Trophoblast cell (in vitro differentiated cells and primary cell): Measurements from ENCODE around the gene EEF2K.

Experiments used
- DNase-seq, 2 donors: peaks; one replicate each; pipeline ENCODE4 v3.0.0-alpha.2; 2016
- H2AFZ ChIP-seq: 2 replicates; pipeline ENCODE4 v1.6.1; 2013; ENCODE audit warnings: low read length, moderate library complexity, mild to moderate bottlenecking; ENCODE audit not compliant: insufficient read depth, poor library complexity
- H2AK5ac ChIP-seq: 2 replicates; pipeline ENCODE4 v1.6.1; 2013; ENCODE audit warnings: mild to moderate bottlenecking, low read length
- H2BK120ac ChIP-seq: 2 replicates; pipeline ENCODE4 v1.6.1; 2013; ENCODE audit warnings: low read length, mild to moderate bottlenecking, moderate library complexity; ENCODE audit not compliant: insufficient read depth, poor library complexity
- H2BK12ac ChIP-seq: 2 replicates; pipeline ENCODE4 v1.6.1; 2013; ENCODE audit warnings: mild to moderate bottlenecking, low read length, moderate library complexity
- H2BK5ac ChIP-seq: 2 replicates; pipeline ENCODE4 v1.6.1; 2013; ENCODE audit warnings: low read length, low read depth, moderate library complexity, mild to moderate bottlenecking; ENCODE audit not compliant: poor library complexity
- H3K14ac ChIP-seq: 2 replicates; pipeline ENCODE4 v1.6.1; 2013; ENCODE audit warnings: mild to moderate bottlenecking, low read length
- H3K18ac ChIP-seq: 2 replicates; pipeline ENCODE4 v1.6.1; 2013; ENCODE audit warnings: mild to moderate bottlenecking, low read length
- H3K23ac ChIP-seq: 2 replicates; pipeline ENCODE4 v1.6.1; 2013; ENCODE audit warnings: low read length
- H3K27ac ChIP-seq: 2 replicates; pipeline ENCODE4 v1.5.1; 2013; ENCODE audit warnings: low read depth, mild to moderate bottlenecking, inconsistent platforms, low read length, moderate library complexity
- H3K27me3 ChIP-seq: 2 replicates; pipeline ENCODE4 v1.6.1; 2013; ENCODE audit warnings: inconsistent platforms, mild to moderate bottlenecking, low read length, moderate library complexity; ENCODE audit not compliant: insufficient read depth
- H3K36me3 ChIP-seq, 2 experiments: 1 replicate in 1 of 2; 2 replicates in 1 of 2; pipeline ENCODE4 v1.6.1; 2013; ENCODE audit warnings: low read length in 2 of 2, mild to moderate bottlenecking in 2 of 2, moderate library complexity in 1 of 2; ENCODE audit not compliant: insufficient read depth in 2 of 2, control insufficient read depth in 1 of 2
- H3K4ac ChIP-seq: 2 replicates; pipeline ENCODE4 v1.6.1; 2013; ENCODE audit warnings: low read depth, mild to moderate bottlenecking, low read length, moderate library complexity
- H3K4me1 ChIP-seq, 2 experiments: 1 replicate in 1 of 2; 2 replicates in 1 of 2; pipeline ENCODE4 v1.6.1; 2013; ENCODE audit warnings: low read length in 2 of 2, mild to moderate bottlenecking in 2 of 2, moderate library complexity in 1 of 2; ENCODE audit not compliant: insufficient read depth in 2 of 2, control insufficient read depth in 1 of 2
- H3K4me2 ChIP-seq: 2 replicates; pipeline ENCODE4 v1.6.1; 2013; ENCODE audit warnings: inconsistent platforms, mild to moderate bottlenecking, low read length, moderate library complexity
- H3K4me3 ChIP-seq: 2 replicates; pipeline ENCODE4 v1.5.1; 2013; ENCODE audit warnings: mild to moderate bottlenecking, low read depth, low read length, inconsistent platforms
- H3K79me1 ChIP-seq: one replicate; pipeline ENCODE4 v1.6.1; 2013; ENCODE audit warnings: low read length
- H3K79me2 ChIP-seq: 2 replicates; pipeline ENCODE4 v1.6.1; 2013; ENCODE audit warnings: low read length, mild to moderate bottlenecking; ENCODE audit not compliant: control insufficient read depth, insufficient read depth, poor library complexity
- H3K9ac ChIP-seq: 2 replicates; pipeline ENCODE4 v1.6.1; 2013; ENCODE audit warnings: mild to moderate bottlenecking, low read length
- H3K9me3 ChIP-seq: 2 replicates; pipeline ENCODE4 v1.6.1; 2013; ENCODE audit warnings: low read depth, mild to moderate bottlenecking, control low read depth, inconsistent platforms, low read length; ENCODE audit not compliant: insufficient read depth
- H4K12ac ChIP-seq: 2 replicates; pipeline ENCODE4 v1.6.1; 2013; ENCODE audit warnings: low read depth, mild to moderate bottlenecking, low read length, moderate library complexity
- H4K8ac ChIP-seq: 2 replicates; pipeline ENCODE4 v1.6.1; 2013; ENCODE audit warnings: low read depth, mild to moderate bottlenecking, low read length, moderate library complexity
- H4K91ac ChIP-seq: one replicate; pipeline ENCODE4 v1.6.1; 2013; ENCODE audit warnings: low read depth, mild to moderate bottlenecking, low read length, moderate library complexity
- whole genome bisulfite sequencing: extraction: QIAGEN DNeasy Blood & Tissue Kit; methylation state at CpG from one replicate; pipeline ENCODE4 v1.1.7; 2013; ENCODE audit warnings: missing lambda C conversion rate; ENCODE audit not compliant: insufficient read length, insufficient coverage; ENCODE audit errors: extremely low coverage; 5-methylcytosine and 5-hydroxymethylcytosine counted together

The EEF2K gene

GRCh38 chr16:22337045-22337444 is 131.0 kb downstream of the EEF2K start:
- Histone ChIP-seq H3K9ac (no peak overlapping the region), H3K4me1 (no peaks in the 10 kb centered on the region), H2AK5ac (no peak overlapping the region), H3K79me2 (no peaks in the 10 kb centered on the region), H3K9me3 (no peaks in the 10 kb centered on the region), H4K8ac (no peak overlapping the region), H3K36me3 (peaks cover 16 to 24% of the 10 kb centered on the region in 2 experiments), H3K4me3 (no peak overlapping the region), H4K12ac (no peak overlapping the region), H2BK120ac (no peak overlapping the region), H2BK12ac (no peak overlapping the region), H2BK5ac (no peak overlapping the region), H3K18ac (no peak overlapping the region), H3K79me1 (no peaks in the 10 kb centered on the region), H3K4me2 (no peak overlapping the region), H3K14ac (no peak overlapping the region), H3K4ac (no peak overlapping the region), H3K27ac (no peak overlapping the region), H3K23ac (no peak overlapping the region), H4K91ac (no peak overlapping the region), H3K27me3 (no peaks in the 10 kb centered on the region), H2AFZ (no peak overlapping the region)
- DNase-seq, result no peak

GRCh38 chr16:22337849-22338635 is 132.0 kb downstream of the EEF2K start:
- Histone ChIP-seq H2AK5ac (no peak overlapping the region), H2BK5ac (no peak overlapping the region), H2BK12ac (no peak overlapping the region), H3K27me3 (no peaks in the 10 kb centered on the region), H3K4me1 (no peaks in the 10 kb centered on the region), H3K79me2 (no peaks in the 10 kb centered on the region), H3K27ac (no peak overlapping the region), H3K9ac (no peak overlapping the region), H3K9me3 (no peaks in the 10 kb centered on the region), H3K14ac (no peak overlapping the region), H3K4me2 (no peak overlapping the region), H2BK120ac (no peak overlapping the region), H4K12ac (no peak overlapping the region), H3K36me3 (peaks cover 16 to 21% of the 10 kb centered on the region in 2 experiments), H3K79me1 (no peaks in the 10 kb centered on the region), H4K8ac (no peak overlapping the region), H3K4ac (no peak overlapping the region), H3K18ac (no peak overlapping the region), H4K91ac (no peak overlapping the region), H2AFZ (no peak overlapping the region), H3K23ac (no peak overlapping the region), H3K4me3 (no peak overlapping the region)
- peak in 1 of 2 donors; percentile 60 for DNase-seq
- no CpG with 5 or more reads among the region's 4 CpGs for WGBS
